Body of pancreas (tissue), 4 donors: ENCODE data around the gene TXNDC11. TPM values are rescaled to one million over a fixed set of nuclear protein-coding genes. Genes with fewer than 3 reads are reported as not detected.

Source experiments
- ATAC-seq: fragments of 150-250 bp; one replicate; pipeline ENCODE4 v1.9.1; 2016
- DNase-seq, 4 donors: peaks; one replicate each; pipeline ENCODE4 v3.0.0-alpha.2; 2019
- H3K27ac ChIP-seq, 4 donors: fragments of 200-600 bp; sonication (generic); 1 replicate in 3 of 4; 2 replicates in 1 of 4; pipeline versions ENCODE4 v1.5.1 to v1.6.1; 2016 to 2019; ENCODE audit warnings: mild to moderate bottlenecking in 1 of 4, mixed read lengths in 1 of 4, moderate library complexity in 1 of 4
- H3K27me3 ChIP-seq, 2 donors: fragments of 200-600 bp; sonication (generic); one replicate each; pipeline ENCODE4 v1.6.0; 2016; ENCODE audit warnings: mild to moderate bottlenecking in 1 of 2
- H3K36me3 ChIP-seq, 2 donors: fragments of 200-600 bp; sonication (generic); replicated peaks in 1 of 2; 2 replicates each; pipeline ENCODE4 v1.5.1; 2016; ENCODE audit warnings: low read depth in 2 of 2; ENCODE audit not compliant: insufficient read depth in 1 of 2
- H3K4me1 ChIP-seq: fragments of 200-600 bp; sonication (generic); one replicate; pipeline ENCODE4 v1.6.0; 2016
- H3K4me3 ChIP-seq, 2 donors: fragments of 200-600 bp; sonication (generic); 1 replicate in 1 of 2; 2 replicates in 1 of 2; pipeline ENCODE4 v1.5.1; 2016 to 2019
- H3K9me3 ChIP-seq, 3 donors: fragments of 200-600 bp; sonication (generic); 1 replicate in 2 of 3; 2 replicates in 1 of 3; pipeline ENCODE4 v1.5.1; 2016
- CTCF ChIP-seq, 7 experiments: fragments of 450-650 bp in 4 of 7; fragments of 200-600 bp in 3 of 7; sonication (generic) in 3 of 7; IDR thresholded peaks; one replicate each; pipeline ENCODE4 v1.5.1; 2016 to 2019; ENCODE audit warnings: antibody characterized with exemption in 7 of 7
- POLR2A ChIP-seq, 3 donors: fragments of 450-650 bp; IDR thresholded peaks; one replicate each; pipeline ENCODE4 v1.6.1; 2016; ENCODE audit warnings: antibody characterized with exemption in 3 of 3, mild to moderate bottlenecking in 2 of 3
- WGBS, 2 donors: methylation state at CpG; one replicate each; pipeline ENCODE4 v1.1.5; 2017; 5-methylcytosine and 5-hydroxymethylcytosine counted together
- intact Hi-C: fragments of 100-400 bp; cut with DNase I; formaldehyde crosslinking; loops from one replicate; pipeline ENCODE4 v1.15.1; 2023
- total RNA-seq, 2 donors: library from RNA; depleted of rRNA; stranded (reverse); fragments of >200 nt; gene quantifications; one replicate each; pipeline ENCODE4 v1.1.0, GENCODE V29; 2016

Gene TXNDC11
- total RNA-seq, 2 donors from 2014 or later: 38.4 to 90.3 TPM

DNA sequence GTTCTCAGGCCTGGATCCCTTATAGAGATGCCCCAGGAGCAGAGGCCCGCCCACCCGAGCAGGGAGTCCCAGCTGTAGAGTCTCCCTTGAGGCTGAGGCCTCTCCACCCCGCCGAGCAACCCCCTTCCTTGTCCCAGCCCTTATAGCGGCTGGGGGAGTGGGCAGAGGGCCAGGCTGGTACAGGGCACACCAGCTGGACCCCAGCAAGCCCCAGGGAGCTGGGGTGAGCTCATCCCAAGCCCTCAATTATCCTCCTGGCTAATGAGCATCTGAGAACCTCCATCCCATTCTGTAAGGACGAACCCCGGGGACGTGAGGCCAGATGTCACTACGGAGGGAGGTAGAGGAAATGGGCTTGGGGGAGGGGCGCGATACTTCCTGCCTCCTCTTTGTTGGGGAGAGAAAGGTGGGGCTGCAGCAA lies 77.6 kb downstream of the TXNDC11 start:
- Histone ChIP-seq H3K4me1 (peaks cover 14% of the 10 kb centered on the region), H3K4me3 (no peak overlapping the region), H3K27ac (no peak overlapping the region), H3K36me3 (no peaks in the 10 kb centered on the region), H3K27me3 (no peaks in the 10 kb centered on the region), H3K9me3 (no peaks in the 10 kb centered on the region)
- no peak for DNase-seq
- 60 to 67% methylated on average over 9 to 11 of the region's 11 CpGs for WGBS, 2 donors
- TF ChIP-seq CTCF (IDR thresholded peaks at IDR 0.05) (no peak), POLR2A (IDR thresholded peaks at IDR 0.05) (no peak)
- intact Hi-C loops: no loop called here
- ATAC-seq: no peak

- Histone ChIP-seq H3K4me1 (no peaks in the 10 kb centered on the region), H3K9me3 (no peaks in the 10 kb centered on the region), H3K27ac (no peak overlapping the region), H3K27me3 (no peaks in the 10 kb centered on the region), H3K36me3 (no peaks in the 10 kb centered on the region), H3K4me3 (no peak overlapping the region)
- TF ChIP-seq POLR2A (IDR thresholded peaks at IDR 0.05) (no peak), CTCF (IDR thresholded peaks at IDR 0.05) (no peak)
- intact Hi-C loops: no loop called here
- ATAC-seq (no peak), DNase-seq (no peak)
- WGBS, 2 donors: 82 to 85% methylated on average over 5 of the region's 5 CpGs
Measured at GRCh38 chr16:11662582-11662981, 80.1 kb downstream of the TXNDC11 start.

DNA sequence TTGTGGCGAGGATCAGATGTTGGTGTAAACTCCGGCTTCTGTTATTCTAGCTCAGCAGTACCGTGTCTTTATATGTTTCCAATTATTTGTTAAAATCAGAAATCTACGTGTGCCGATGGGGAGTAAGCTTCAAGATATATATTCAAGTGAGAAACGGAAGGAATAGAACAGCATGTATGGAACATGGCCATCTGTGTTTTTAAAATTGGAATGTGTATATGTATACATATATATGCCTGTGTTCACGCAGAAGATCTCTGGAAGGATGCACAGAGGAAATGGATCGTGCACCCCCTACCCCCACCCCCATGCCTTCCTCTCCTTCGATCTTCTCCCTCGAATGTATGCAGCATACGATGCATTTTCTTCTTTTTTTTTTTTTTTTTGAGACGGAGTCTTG lies 82.1 kb downstream of the TXNDC11 start:
- Histone ChIP-seq H3K27ac (no peak overlapping the region), H3K36me3 (no peaks in the 10 kb centered on the region), H3K4me3 (no peak overlapping the region), H3K4me1 (no peaks in the 10 kb centered on the region), H3K9me3 (no peaks in the 10 kb centered on the region), H3K27me3 (no peaks in the 10 kb centered on the region)
- DNase-seq: no peak
- no peak for ATAC-seq
- TF ChIP-seq CTCF (IDR thresholded peaks at IDR 0.05) (no peak), POLR2A (IDR thresholded peaks at IDR 0.05) (no peak)
- intact Hi-C loops: no loop called here
- WGBS, 2 donors: 76 to 82% methylated on average over 12 of the region's 12 CpGs

- H3K4me3 ChIP-seq: no peak overlapping the region
- intact Hi-C loops: no loop called here
- WGBS, 2 donors: 68 to 81% methylated on average over 13 to 19 of the region's 19 CpGs
- no peaks in the 10 kb centered on the region for H3K27me3 ChIP-seq
- H3K36me3 ChIP-seq: no peaks in the 10 kb centered on the region
- H3K4me1 ChIP-seq: no peaks in the 10 kb centered on the region
- TF ChIP-seq CTCF (IDR thresholded peaks at IDR 0.05) (no peak), POLR2A (IDR thresholded peaks at IDR 0.05) (no peak)
- no peaks in the 10 kb centered on the region for H3K9me3 ChIP-seq
- no peak for ATAC-seq
- no peak overlapping the region for H3K27ac ChIP-seq
- no peak for DNase-seq
Measured at GRCh38 chr16:11658896-11659708, 83.6 kb downstream of the TXNDC11 start.

DNA sequence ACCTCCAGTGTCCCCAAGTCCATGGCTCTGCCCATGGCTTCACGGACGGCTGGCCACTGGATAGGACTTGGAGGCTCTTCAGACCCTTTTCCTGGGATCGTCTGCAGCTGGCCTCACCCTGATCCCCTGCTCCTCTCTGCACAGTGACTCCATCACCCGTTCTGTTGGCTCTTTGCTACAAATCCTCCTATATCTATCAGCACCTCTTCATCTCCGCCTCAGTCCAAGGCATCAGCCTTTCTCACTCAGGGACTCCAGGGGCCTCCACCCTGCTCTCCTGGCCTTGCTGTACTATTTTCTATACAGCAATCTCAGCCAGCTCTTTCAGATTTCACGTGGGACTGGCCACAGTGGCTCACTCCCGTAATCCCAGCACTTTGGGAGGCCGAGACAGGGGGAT lies 85.1 kb downstream of the TXNDC11 start:
- DNase-seq (no peak), ATAC-seq (no peak)
- intact Hi-C loops: no loop called here
- Histone ChIP-seq H3K4me1 (no peaks in the 10 kb centered on the region), H3K9me3 (no peaks in the 10 kb centered on the region), H3K27ac (no peak overlapping the region), H3K36me3 (no peaks in the 10 kb centered on the region), H3K4me3 (no peak overlapping the region), H3K27me3 (no peaks in the 10 kb centered on the region)
- 79 to 81% methylated on average over 8 of the region's 8 CpGs for WGBS, 2 donors
- TF ChIP-seq CTCF (IDR thresholded peaks at IDR 0.05) (no peak), POLR2A (IDR thresholded peaks at IDR 0.05) (no peak)
